ENCODE measurements around the gene BAG3. TPM values are rescaled to one million over a fixed set of nuclear protein-coding genes. Genes with fewer than 3 reads are reported as not detected.

BAG3 gene
- total RNA-seq, 1 experiment from 2014 or later: 57.0 TPM

- no peak overlapping the region for H3K4me3 ChIP-seq (replicated peaks in 1 of 2; ENCODE audit: low read depth in 1 of 2, low read length in 2 of 2)
- H2AFZ ChIP-seq (ENCODE audit: low read depth, low read length, poor library complexity, severe bottlenecking): no peak overlapping the region
- ChIA-PET RAD21 (ENCODE audit: low non-redundant PET in 1 of 2, low total read pairs in 2 of 2, uncharacterized antibody in 2 of 2, unreplicated experiment in 2 of 2) (no interaction called here), POLR2A (no interaction called here), CTCF (no interaction called here)
- H3K9me2 ChIP-seq (ENCODE audit: insufficient read depth): no peaks in the 10 kb centered on the region
- ATAC-seq (no peak), DNase-seq (ENCODE audit: low read depth, low spot score) (no peak)
- intact Hi-C loops (cut with micrococcal nuclease): no loop called here
- no peaks in the 10 kb centered on the region for H3K9me3 ChIP-seq (ENCODE audit: control insufficient read depth in 1 of 2, insufficient read depth in 1 of 2, low read depth in 1 of 2, low read length in 2 of 2)
- H3K79me2 ChIP-seq (ENCODE audit: insufficient read depth, low read length): peaks cover 56% of the 10 kb centered on the region
- no peak overlapping the region for H3K9ac ChIP-seq (ENCODE audit: low read length)
- peaks cover 46 to 66% of the 10 kb centered on the region in 2 experiments for H3K36me3 ChIP-seq (ENCODE audit: control insufficient read depth in 1 of 2, insufficient read depth in 2 of 2, low read length in 2 of 2)
- no peak overlapping the region for H3K4me2 ChIP-seq (ENCODE audit: low read length)
- H3K4me1 ChIP-seq (ENCODE audit: control insufficient read depth in 1 of 2, insufficient read depth in 2 of 2, low read length in 2 of 2): peaks cover 21 to 30% of the 10 kb centered on the region in 2 experiments
- no TSS peak for BruUV-seq (replicated peaks)
- peaks cover 8% of the 10 kb centered on the region; the same call in 1 of the 2 replicates for H4K20me1 ChIP-seq (ENCODE audit: insufficient read depth)
- H3K27me3 ChIP-seq (ENCODE audit: insufficient read depth, low read length): no peaks in the 10 kb centered on the region
- H3K27ac ChIP-seq (ENCODE audit: low read depth, low read length): no peak overlapping the region
- TF ChIP-seq EGR1 (IDR thresholded peaks at IDR 0.05; ENCODE audit: low read depth): no peak
- TF ChIP-seq SIN3A (IDR thresholded peaks at IDR 0.05; ENCODE audit: low read depth): no peak
- no peak for TF ChIP-seq CEBPB (IDR thresholded peaks at IDR 0.05; ENCODE audit: low read depth)
- no peak for TF ChIP-seq MAX (IDR thresholded peaks at IDR 0.05)
- no peak for TF ChIP-seq POLR2A (IDR thresholded peaks at IDR 0.05; ENCODE audit: borderline replicate concordance, extremely low read depth, insufficient read depth, insufficient read length)
- TF ChIP-seq RAD21 (IDR thresholded peaks at IDR 0.05; ENCODE audit: low read depth): no peak
- no peak for TF ChIP-seq ATF3 (IDR thresholded peaks at IDR 0.05)
- no peak for TF ChIP-seq EZH2phosphoT487 (IDR thresholded peaks at IDR 0.05; ENCODE audit: borderline replicate concordance)
- TF ChIP-seq CTCF (IDR thresholded peaks at IDR 0.05 in 2 of 3, conservative IDR thresholded peaks at IDR 0.05 in 1 of 3; ENCODE audit: borderline replicate concordance in 1 of 3, insufficient read depth in 1 of 3, low read depth in 2 of 3, low read length in 2 of 3): no peak
- TF ChIP-seq EZH2 (IDR thresholded peaks at IDR 0.05): no peak
- no peak for TF ChIP-seq ELF1 (IDR thresholded peaks at IDR 0.05; ENCODE audit: borderline replicate concordance, low read depth)
- TF ChIP-seq ZFX (IDR thresholded peaks at IDR 0.05): no peak
- TF ChIP-seq YY1 (IDR thresholded peaks at IDR 0.05; ENCODE audit: extremely low read depth, insufficient replicate concordance, low read depth, low read length): no peak
- no peak for TF ChIP-seq ZNF274 (IDR thresholded peaks at IDR 0.05; ENCODE audit: low read depth, low read length)
These were observed 21.1 kb downstream of the BAG3 start for GRCh38 chr10:119672291-119672690.
